Effector CD8-positive, alpha-beta T cell (primary cell): ENCODE measurements around the gene TMEM184C.

Source experiments
- DNase-seq: peaks from one replicate; lab custom pipeline; 2025; lab: John Stamatoyannopoulos, UW

Gene TMEM184C

GRCh38 chr4:147599769-147600168 is 17.4 kb upstream of the TMEM184C start:
- DNase-seq: no peak

DNA sequence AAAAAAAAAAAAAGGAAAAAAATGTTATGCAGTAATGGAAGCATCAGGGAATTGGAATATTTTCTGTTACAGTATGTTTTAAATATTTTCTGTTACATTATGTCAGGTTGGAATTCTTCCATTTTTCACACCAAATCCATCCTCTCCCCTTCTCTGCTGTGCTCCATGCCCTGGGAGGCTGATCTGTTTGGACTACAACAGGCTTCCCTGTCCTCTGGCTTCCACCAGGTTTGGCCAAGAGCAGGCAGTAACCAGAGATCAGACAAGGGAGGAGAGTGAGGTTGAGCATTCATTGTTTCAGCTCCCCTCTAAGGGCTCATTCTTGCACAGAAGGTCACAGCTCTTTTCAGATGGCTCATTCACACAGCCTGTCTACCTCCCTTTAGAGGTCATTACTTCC is 11.7 kb upstream of the TMEM184C start:
- no peak for DNase-seq

- DNase-seq: no peak
Observed at GRCh38 chr4:147607471-147607870, 9.7 kb upstream of the TMEM184C start.

- DNase-seq: no peak
Observed at GRCh38 chr4:147610686-147611085, 6.5 kb upstream of the TMEM184C start.

- DNase-seq: no peak
Observed at GRCh38 chr4:147616849-147617172, 386 bp upstream of the TMEM184C start.

GRCh38 chr4:147617841-147618691 is 869 bp downstream of the TMEM184C start:
- DNase-seq: no peak

DNA sequence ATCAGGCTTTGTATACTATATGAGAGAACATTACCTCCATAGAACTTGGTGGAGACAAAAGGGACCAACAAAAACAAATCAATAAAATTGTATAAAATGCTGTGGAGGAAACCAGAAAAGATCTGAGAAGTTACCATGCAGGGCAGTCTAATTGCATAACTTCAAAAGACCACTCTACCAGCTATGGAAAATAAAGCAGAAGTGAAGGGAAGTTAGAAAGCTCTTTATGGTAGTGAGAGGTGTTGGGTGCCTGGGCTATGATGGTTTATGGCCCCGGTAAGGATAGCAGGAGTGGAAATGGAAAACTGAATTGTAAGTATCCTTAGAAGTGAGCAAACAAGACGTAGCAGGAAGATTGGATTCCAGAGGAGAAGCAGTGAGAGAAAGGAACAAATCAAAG is 3.1 kb downstream of the TMEM184C start:
- DNase-seq: no peak

DNA sequence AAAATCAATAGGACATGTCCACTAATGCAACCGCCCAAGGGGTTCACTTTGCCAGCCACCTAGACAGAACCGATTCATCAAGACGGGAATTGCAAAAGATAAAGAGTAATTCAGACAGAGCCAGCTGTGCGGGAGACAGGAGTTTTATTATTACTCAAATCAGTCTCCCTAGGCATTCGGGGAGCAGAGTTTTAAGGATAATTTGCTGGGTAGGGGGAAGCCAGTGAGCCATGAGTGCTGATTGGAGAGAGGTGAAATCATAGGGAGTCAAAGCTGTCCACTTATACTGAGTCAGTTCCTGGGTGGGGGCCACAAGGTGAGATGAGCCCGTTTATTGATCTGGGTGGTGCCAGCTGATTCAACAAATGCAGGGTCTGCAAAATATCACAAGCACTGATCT is 8.5 kb downstream of the TMEM184C start:
- DNase-seq: no peak

DNA sequence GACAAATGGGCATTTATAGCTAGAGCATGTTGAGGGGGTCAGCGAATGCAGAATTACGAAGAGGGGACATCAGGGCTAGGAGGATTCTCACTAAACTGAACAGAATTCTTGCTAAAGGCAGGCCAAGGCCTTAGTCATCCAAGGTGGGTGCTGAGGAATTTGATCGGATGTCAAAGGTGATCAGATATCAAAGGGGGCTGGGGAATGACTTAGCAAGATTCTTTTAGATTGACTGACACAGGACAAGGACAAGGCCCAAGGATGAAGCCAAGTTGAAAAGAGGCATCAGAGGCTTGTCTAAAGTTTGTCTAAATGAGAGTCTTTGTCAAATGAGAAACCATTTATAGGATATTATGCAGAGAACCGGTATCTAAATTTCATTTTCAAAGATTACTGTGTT is 9.7 kb downstream of the TMEM184C start:
- no peak for DNase-seq

DNA sequence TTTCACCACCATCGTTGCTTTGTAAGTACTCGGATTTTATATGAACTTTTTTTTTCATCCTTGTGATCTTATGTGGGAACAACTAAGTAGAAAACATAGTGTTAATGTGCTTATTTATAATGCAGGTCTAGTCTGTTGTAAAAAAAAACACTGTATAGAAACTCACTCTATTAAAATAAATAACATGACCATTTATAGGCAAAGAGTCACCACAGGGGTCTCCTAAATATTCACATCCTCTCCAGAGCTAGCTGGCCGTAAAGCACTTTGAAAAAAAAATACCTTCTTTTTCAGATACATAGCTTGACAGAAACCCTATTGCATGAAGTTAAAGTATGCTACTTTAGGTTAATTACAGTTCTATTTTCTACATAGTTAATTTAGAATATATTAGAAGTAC is 11.2 kb downstream of the TMEM184C start:
- DNase-seq: no peak

DNA sequence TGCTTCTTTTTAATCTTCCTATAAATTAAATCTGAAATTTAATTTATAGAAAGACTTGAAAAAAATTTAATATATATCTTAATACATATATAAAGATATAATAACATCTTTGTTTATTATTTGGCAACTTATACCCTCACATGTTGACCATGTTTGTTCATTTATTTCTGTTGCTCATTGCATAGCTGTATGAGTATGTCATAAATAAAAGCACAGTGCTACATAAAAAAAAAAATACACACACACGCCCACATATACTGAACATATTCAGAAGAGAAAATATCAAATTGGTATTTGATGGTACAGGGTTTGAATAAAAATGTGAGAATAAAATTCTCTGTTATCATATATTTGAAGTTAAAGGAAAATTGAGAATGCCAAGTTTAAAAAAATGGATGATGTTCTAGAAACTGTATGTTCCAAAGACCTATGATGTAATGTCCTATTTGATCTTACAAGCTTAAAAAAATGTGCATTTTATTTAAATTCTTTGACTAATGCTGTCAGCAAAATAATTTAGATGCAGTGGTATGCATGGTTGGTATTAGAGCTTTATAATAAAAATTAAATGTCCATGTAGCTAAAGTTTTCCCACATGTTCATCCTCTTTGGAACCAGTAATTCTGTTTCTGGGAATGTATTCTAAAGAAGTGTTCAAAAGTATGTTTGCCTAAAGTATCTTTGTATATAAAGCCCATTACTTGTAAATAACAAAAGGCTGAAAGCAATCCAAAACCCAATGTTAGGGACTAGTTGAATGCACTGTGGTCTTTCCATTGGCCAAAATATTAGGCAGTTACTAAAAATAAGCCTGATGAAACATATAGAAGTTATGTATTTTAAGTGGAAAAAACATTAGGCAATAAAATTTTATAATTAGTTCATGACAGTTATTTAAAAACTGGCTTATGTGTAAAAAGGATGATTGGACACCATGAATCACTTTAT is 12.9 kb downstream of the TMEM184C start:
- no peak for DNase-seq

GRCh38 chr4:147633113-147633512 is 15.9 kb downstream of the TMEM184C start:
- DNase-seq: no peak

DNA sequence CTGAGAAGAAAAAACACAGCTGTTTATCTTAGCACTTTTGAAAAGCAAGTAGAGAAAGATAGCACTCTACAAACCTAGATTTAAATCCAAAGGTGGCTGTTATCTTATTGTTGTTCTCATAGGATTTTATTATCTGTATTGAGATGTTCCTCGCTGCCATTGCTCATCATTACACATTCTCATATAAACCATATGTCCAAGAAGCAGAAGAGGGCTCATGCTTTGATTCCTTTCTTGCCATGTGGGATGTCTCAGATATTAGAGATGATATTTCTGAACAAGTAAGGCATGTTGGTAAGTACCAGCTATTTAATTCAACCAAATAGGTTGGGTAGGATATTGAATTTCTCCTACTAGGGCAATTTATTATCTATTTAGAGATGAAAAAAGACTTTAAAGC is 16.4 kb downstream of the TMEM184C start:
- no peak for DNase-seq

DNA sequence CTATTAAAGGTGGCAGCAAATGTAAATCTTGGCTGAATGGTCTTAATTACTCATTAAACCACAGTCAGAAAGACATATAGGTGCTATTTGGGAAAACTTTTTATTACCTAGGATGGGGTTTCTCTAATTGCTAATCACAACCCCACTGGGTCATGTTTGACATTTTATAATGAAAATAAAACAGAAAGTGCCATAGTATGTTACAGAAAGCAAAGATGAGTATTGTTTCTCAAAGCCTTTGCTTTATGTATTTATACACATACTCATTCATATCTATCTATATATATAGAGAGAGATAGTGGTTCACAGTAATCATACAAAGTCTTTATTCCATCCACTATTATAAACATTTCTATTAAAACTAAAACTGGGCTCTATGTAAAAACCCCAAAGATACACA is 18.2 kb downstream of the TMEM184C start:
- no peak for DNase-seq

GRCh38 chr4:147638365-147638764 is 21.2 kb downstream of the TMEM184C start:
- no peak for DNase-seq

DNA sequence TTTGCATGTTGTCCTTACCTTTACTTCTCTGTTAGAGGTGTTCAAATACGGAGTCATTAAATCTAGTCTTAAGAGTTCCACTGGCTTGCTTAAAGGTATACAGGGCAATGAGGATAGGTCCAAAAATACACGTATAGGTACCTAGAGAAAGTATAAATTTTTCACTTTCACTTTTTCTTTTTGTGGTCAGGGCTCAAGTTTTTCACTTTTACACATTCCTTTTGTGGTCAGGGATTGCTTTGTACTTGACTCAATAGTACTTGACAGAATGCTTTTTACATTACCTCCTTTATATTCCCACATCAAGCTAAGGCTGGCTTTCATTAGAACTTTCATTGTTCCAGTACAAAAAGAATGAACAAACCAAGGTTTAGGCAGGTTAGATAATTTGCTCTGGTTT is 21.7 kb downstream of the TMEM184C start:
- DNase-seq: no peak

DNA sequence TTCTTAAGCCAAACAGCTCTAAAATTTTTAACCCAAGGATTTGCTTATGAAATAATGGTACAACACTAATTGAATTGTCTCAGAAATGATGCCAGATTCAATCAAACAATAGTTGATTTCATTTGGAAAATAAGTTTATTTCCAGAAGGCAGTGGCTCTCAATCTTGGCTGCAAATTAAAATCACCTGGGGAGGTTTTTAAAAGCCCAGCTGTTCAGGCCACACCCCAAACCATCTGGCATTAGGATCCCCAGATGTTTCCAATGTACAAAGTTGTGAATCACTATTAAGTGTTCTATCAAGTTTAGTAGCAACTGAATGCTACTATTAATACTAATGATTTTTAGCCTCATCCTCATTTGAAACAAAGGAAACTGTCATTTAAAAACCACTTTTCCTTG is 22.2 kb downstream of the TMEM184C start:
- no peak for DNase-seq

- DNase-seq: no peak
Observed at GRCh38 chr4:147640331-147640730, 23.1 kb downstream of the TMEM184C start.

GRCh38 chr4:147643616-147644015 is 26.4 kb downstream of the TMEM184C start:
- DNase-seq: no peak

DNA sequence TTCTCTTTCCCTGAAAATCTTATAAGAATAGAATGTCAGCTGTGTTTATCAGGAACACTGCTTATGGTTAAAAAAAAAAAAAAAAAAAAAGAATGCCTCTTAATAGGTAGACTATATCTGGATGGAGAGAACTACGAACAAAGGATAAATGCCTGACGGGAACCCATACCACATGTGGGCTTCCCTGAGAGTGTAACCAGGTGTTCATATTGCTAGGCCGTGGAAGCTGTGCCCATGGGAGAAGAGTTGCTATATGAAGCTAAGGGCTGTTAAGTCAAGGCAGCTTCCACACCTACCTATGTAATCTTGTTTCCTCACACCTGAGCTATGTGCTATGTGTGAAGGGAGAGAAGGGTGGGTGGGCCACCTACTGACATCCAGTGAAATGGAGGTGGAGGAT is 27.3 kb downstream of the TMEM184C start:
- no peak for DNase-seq

DNA sequence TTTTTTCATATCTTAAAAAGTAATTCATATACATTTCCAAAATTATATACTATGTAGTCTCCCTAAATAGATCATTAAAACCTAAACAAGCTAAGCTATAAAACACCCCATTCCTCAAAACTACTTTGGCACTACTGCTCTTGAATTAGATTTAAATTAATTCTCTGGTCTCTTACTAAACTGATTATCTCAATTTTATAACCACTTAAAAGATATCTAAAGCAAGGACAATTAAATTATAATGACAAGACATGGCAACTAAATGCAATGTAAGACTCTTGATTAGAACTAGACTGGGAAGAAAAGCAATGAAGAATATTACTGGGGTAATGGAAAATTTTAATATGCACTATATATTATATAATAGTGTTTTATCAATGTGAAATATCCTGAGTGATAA is 27.9 kb downstream of the TMEM184C start:
- DNase-seq: no peak

DNA sequence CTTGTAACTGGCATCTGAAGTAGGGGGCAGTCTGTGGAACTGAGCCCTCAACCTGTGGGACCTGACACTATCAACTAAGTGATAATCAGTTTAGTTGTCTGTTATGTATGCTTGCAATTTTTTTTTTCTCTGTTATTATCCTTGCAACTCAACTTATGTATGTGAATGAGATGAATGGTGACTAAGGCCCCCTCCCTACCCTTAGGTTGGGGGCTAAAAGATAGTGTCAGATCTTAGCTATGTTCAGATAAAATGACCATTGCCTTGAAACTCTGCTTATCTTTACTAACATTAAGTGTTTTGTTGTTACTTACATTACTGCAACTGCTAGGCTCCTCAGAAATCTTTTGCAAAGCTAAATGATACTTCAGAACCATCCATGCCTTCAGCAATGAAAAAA is 31.5 kb downstream of the TMEM184C start:
- DNase-seq: no peak

DNA sequence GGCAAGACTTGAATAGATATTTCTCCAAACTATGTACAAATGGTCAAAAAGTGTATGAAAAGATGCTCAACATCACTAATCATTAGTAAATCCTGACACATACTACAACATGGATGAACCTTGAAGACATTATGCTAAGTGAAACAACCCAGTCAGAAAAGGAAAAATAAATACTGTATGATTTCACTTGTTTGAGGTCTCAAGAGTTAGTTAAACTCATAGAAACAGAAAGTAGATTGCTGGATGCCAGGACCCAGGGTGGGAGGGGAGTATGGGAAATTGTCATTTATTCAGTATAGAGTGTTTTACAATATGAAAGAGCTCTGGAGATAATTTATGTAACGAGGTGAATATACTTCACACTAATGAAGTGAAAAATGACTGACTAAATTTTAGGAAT is 34.4 kb downstream of the TMEM184C start:
- DNase-seq: no peak
